HG03280 (cell line): ENCODE results near the gene MEPE.
"Not testable (repeated sequence)": the region's sequence is repeated elsewhere in the genome, so short reads cannot be mapped to it uniquely, and the experiment has no call there.

Experiments
- ATAC-seq: cut with Tn5 transposase; IDR thresholded peaks from one replicate; pipeline ENCODE4 v1.9.1; 2021; ENCODE audit warnings: mild to moderate bottlenecking, moderate library complexity; ENCODE audit not compliant: unreplicated experiment

MEPE gene

DNA sequence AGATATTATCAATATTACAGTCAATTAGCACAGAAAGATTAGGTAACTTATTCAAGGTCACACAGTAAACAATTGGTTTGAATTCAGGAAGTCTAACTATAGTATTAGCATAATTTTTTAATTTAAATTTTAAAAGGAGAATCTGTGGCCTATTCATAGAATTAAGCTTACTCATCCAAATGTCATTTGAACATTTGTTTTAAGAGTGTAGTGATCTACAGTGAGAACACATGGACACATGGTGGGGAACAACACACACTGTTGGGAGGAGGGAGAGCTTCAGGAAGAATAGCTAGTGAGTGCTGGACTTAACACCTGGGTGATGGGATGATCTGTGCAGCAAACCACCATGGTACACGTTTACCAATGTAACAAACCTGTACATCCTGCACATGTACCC, 48.3 kb downstream of the MEPE start:
- ATAC-seq: no peak

DNA sequence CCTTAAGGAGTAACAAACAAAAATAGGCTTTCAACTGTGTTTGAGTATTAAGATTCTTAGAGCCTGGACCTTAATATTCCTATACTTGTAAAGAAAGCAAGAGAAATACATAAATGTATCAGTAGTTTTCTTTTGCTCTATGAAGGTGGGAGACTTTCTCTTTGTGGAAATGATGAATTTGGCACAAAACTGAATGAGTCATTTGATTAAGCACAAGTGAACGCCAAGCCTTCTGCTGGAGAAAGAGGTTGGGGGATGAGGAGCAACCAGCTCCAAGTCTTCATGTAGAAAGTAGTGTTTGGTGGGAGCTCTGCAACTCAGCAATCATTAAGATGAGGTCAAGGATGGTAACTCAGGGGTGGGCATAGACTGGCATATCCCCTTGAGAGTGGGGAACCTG, 49.6 kb downstream of the MEPE start:
- no peak for ATAC-seq

DNA sequence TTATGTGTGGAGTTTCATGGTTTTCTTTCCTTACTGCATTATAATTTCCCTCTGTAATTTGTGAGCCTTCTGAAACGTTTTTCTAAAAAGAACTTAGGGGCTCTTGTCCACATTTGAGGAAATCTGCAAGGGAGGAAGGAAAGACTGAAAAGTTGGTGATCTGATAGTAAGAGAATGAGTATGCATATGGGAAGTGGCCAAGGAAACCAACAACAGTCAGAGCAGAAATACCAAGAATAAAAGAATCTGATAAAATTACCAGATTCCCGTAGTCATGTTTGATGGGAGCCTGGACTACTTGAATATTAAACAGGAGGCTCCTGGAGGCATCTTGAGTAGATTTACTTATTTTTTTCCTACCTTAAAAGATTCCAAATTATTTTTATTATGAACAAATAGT, 50.1 kb downstream of the MEPE start:
- no peak for ATAC-seq

DNA sequence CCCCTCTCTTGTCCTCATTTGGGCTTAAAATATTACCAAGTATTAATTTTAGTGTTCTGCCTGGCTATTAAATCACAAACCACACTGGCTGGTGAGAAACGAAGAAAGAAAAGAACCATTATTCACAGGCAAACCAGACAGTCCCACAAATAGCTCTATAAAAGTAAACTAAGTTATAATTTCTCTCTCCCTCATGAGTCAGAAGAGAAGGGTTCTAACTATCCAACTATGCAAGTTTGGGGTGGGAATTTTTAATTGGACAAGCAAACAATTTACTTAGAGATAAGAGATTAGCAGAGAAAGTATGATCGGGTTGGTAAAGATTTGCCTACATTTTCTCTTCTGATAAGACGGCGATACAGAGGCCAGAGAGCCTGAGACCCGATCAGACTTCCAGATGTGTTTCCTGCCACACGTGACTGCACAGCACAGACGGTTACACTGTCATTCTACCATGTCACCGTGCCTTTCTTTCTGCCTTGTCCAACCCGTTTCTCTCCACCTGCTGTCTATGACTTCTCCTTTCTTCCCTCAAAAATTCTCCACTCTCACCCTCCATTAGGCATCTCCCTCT, 52.3 kb downstream of the MEPE start:
- no peak for ATAC-seq

DNA sequence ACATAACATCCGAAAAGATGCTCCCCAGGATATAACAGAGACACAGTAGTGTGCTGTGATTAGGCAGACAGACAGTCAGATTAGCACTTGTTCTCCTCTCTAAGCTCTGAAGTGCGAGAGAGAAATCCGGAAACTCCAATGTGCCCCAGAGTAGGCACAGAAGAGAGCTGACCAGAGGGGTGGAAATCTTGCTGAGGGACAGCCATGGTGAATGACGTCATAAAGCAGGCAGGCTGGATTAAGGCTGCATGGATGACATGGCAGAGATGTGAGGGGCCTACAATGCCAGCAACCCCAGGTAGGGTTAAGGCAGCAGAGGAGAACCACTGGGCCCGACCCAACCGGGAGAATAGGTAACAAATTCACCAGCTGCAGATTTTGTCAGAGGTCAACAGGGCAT, 53.3 kb downstream of the MEPE start:
- no peak for ATAC-seq

DNA sequence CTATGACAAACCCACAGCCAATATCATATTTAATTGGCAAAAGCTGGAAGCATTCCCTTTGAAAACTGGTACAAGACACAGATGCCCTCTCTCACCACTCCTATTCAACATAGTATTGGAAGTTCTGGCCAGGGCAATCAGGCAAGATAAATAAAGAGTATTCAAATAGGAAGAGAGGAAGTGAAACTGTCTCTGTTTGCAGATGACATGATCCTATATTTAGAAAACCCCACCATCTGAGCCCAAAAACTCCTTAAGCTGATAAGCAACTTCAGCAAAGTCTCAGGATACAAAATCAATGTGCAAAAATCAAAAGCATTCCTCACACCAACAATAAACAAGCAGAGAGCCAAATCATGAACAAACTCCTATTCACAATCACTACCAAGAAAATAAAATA, 58.0 kb downstream of the MEPE start:
- not testable (repeated sequence) for ATAC-seq

DNA sequence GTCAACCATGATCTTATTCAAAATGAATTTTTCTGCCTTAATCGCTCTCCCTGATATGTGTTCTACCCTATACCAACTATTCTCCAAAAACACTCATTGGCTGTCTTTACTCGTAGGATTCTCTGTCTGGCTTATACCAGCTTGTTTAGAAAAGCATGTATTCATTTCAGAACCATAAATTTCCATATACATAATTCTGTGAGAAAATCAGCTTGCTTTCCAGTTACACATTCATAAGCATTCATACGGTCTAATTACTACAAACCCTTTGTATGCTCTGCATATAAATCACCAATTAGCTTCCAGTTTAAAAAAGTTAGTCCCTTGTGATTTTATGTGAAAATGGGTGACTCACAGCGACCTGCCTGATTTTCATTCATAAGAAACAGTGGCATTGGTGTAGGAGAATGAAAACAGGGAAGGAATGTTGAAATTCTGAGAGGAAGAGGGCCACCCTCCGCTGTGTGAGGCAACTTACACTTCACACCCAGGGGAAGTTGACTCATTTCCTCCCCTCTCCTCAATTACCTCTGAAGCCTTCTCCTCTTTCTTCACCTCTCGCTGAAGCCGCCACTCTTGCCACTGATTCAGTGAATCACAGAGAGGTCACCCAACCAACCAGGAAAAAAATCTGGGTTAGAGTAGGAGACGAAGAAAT, 63.3 kb downstream of the MEPE start:
- ATAC-seq: no peak
